NCI-H1092 (cell line): ENCODE data around the gene CCDC40.
"Not testable (repeated sequence)": the region's sequence is repeated elsewhere in the genome, so short reads cannot be mapped to it uniquely, and the experiment has no call there.

Experiments
- DNase-seq: peaks from one replicate; lab custom pipeline; 2025; lab: John Stamatoyannopoulos, UW

CCDC40 gene

DNA sequence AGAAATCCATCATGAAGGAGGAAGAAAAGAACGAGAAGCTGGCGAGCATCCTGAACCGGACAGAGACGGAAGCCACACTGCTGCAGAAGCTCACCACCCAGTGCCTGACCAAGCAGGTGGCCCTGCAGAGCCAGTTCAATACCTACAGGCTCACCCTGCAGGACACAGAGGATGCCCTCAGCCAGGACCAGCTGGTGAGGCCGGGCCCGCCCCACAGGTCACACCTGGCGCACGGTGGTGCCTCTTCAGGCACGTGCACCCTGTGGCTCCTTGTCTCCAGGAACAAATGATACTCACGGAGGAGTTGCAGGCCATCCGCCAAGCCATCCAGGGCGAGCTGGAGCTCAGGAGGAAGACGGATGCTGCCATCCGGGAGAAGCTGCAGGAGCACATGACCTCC, 45.2 kb downstream of the CCDC40 start:
- no peak for DNase-seq

DNA sequence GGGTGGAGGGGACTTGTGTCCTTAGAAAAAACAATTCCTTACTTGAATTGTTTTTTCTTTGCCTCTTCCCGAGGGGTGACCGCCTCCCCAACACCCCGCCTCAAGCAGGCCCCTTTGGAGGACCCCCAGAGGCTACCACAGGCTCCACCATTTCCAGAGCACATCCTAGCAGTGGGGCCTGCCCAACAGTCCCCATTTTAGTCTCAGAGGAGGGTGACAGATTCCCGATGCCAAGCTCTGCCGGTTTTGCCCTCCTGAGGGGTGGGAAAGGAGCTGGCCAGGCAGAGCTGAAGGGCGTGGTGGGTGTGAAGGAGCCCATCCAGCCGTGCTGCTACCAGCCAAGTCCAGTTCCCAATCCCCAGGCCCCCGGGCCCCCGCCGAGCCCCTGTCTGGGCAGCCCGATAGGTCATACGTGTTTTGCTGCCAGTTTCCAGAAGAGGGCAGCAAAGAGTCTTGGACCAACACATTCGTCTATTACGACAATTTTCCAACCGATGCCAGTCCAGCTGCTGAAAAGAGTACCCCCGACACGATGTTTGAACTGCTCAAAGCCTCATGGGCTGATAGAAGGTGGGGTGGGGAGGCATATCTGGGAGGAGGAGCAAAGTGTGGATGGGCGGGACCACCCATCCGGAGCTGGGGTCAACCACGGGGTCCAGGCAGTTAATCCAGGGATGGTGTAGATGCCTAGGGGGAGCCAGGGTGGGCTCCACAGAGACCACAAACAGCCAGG, 46.1 kb downstream of the CCDC40 start:
- peak; percentile 70 for DNase-seq

DNA sequence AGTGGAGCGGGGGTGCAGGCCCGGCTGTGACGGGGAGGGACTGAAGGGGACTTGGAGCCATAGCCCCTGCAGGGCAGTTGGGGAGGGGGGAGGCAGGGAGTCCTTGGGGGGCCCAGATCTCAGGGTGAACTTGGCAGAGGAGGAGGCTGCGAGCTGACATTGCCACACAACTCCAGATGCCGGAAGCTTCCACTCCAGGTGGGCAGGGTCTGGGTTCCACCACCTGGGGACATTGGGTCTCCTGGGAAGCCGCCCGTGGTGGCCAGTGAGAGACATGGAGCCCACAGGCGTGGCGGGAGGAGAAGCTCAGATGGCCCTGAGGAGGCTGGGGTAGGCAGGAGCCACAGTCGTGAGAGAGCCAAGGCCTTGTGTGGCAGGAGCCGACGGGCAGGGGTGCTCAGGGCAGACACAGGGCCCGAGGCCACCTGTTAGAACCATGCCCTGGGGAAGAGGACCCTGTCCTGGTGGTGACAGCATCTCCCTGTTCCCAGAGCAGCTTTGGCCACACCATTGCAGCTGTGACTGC, 46.8 kb downstream of the CCDC40 start:
- no peak for DNase-seq

DNA sequence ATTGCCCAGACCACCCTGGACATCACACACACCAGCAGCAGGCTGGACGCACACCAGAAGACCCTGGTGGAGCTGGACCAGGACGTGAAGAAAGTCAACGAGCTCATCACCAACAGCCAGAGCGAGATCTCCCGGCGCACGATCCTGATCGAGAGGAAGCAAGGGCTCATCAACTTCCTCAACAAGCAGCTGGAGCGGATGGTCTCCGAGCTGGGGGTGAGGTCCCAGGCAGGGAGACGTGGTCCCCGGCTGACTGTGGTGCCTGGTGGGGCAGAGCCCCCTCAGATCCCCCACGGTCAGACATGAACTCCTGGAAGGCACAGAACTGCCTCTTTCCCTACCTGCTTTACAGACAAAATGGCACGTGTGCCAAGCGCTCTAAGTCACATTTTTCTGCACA, 48.3 kb downstream of the CCDC40 start:
- DNase-seq = no peak

DNA sequence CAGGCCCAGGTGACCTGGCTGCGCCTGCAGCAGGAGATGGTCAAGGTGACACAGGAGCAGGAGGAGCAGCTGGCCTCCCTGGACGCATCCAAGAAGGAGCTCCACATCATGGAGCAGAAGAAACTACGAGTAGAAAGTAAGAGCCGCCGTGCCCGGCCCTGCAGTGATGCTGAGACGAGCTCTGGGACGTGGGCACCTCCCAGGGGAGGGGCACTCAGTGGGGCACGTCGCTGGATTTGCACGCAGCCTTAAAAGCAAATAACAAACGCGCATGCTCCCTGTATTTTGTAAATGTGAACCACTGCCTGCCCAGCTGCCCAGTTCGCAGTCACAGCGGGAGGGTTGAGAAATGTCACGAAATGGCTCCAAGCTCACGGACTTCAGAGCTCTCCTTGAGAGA, 49.6 kb downstream of the CCDC40 start:
- no peak for DNase-seq

DNA sequence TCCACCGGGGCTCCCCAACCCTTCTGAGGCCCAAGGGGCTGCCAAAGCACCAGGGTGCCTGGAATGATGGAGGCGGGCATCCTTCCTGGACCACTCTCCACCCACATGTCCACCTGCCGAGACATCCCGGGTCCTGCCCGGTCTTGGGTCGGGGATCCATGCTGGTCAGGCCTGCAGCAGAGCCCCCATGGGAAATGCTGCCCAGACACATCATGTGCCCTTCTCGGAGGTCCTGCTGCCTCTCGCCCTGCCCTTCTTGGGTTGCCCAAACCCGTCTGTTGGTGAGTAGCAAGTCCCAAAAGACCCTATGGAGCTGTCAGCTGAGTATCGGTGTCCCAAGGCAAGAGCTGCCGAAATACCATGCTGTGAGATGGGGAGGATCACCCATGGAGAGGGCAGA, 50.2 kb downstream of the CCDC40 start:
- DNase-seq = no peak

DNA sequence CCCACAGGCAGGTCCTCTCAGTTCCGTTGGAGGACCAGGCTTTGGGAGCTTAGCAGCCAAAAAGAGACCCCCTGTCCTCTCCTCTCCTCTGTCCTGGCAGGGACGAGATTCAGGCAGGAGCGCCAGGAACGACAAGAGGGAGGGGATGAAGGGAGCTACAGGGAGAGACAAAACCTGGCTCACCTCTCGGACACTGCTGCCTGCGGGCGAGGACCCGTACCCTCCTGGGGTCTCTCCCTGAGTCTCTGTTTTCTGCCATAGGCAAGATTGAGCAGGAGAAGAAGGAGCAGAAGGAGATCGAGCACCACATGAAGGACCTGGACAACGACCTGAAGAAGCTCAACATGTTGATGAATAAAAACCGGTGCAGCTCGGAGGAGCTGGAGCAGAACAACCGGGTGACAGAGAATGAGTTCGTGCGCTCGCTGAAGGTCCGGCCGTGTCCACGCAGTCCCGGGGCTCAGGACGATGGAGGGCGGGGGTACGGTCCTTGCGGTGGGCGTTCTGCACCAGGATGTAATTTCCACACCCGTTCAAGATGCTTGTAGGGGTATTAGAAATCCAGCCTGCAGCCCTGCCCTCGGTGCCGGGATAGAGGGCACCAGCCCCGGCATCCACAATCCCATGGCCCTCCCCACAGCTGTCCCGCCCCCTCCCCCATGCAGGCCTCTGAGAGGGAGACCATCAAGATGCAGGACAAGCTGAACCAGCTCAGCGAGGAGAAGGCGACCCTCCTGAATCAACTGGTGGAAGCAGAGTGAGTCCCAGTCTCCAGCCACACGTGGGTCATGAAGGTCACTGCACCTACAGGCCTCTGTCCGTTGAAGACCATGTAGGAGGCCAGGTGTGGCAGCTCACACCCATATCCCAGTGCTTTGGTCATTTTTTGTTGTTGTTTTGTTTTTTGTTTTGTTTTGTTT, 51.2 kb downstream of the CCDC40 start:
- DNase-seq = no peak

DNA sequence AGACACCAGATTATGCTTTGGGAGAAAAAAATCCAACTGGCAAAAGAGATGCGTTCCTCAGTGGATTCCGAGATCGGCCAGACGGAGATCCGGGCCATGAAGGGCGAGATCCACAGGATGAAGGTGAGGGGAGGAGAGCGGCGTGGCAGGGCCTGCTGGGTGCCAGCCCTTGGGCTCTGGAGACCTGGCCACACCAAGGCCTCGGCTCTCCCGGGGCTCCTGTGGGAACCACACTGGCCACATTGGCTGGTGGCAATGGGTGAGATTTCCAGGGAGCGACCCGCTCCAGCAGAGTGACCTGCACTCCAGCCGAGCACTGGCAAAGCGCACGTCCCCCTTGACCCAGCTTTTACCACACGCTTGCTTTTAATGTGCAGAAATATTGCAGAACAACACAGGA, 53.3 kb downstream of the CCDC40 start:
- no peak for DNase-seq

DNA sequence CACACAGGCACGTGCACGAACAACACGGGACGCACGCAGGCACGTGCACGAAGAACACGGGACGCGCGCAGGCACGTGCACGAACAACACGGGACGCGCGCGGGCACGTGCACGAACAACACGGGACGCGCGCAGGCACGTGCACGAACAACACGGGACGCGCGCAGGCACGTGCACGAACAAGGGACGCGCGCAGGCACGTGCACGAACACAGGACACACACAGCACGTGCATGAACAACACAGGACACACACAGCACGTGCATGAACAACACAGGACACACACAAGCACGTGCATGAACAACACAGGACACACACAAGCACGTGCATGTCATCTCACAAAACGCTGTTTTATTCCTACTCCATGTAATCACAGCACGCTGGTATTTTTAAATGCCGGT, 53.7 kb downstream of the CCDC40 start:
- not testable (repeated sequence) for DNase-seq

DNA sequence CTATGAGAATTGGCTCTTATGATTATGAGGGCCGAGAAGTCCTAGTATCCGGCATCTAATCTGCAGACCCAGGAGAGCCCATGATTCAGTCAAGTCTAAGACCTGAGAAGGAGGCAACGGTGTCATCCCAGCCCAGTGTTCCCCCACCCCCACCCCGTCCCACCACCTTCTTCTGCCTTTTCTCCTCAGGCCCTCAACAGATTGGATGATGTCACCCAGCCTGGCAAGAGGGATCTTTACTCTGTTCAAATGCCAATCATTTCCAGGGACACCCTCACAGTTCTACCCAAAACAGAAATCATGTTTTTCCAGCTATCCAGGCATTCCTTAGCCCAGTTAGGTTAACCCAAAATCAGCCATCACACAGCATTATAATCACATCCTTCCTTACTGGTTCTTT, 54.9 kb downstream of the CCDC40 start:
- no peak for DNase-seq

DNA sequence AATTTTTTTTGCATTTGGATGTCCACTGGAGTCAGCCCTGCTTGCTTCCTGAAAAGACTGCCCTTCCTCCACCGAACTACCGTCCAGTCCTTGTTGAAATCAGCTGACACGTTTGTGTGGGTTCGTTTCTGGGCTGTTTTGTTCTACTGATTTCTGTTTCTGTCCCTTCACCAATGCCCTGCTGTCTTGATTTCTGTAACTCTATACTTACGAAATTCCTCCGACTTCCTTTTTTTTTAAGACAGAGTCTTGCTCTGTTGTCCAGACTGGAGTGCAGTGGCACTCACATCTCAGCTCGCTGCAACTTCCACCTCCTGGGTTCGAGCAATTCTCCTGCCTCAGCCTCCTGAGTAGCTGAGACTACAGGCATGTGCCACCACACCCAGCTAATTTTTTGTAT, 56.5 kb downstream of the CCDC40 start:
- DNase-seq = no peak

DNA sequence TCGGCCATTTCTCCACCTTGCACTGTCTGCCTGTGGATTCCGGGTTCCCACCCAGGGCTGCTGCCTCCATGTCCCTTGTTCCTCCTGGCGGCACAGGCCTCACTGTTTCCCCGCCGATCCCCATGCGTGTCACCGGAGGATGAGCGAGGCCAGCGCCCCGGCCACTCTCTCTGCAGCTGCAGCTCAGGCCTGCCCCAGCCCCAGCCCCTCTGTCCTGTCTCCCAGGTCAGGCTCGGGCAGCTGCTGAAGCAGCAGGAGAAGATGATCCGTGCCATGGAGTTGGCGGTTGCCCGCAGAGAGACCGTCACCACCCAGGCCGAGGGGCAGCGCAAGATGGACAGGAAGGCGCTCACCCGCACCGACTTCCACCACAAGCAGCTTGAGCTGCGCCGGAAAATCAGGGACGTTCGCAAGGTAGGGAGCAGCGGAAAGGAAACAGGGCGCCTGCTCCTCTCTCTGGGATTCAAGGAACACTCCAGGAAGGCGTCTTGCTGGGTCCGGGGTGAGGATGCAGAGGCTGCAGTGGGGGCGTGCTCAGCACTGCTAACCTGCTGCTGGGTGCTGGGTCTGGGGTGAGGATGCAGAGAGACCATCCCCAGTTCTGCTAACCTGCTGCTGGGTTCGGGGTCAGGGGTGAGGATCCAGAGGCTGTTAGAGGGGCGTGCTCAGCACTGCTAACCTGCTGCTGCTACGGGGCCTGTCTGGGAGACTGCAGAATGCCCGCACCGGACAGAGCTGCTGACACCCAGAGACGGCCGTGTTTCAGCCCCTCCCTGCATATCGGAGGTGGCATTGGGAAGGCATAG, 58.8 kb downstream of the CCDC40 start:
- DNase-seq = no peak

DNA sequence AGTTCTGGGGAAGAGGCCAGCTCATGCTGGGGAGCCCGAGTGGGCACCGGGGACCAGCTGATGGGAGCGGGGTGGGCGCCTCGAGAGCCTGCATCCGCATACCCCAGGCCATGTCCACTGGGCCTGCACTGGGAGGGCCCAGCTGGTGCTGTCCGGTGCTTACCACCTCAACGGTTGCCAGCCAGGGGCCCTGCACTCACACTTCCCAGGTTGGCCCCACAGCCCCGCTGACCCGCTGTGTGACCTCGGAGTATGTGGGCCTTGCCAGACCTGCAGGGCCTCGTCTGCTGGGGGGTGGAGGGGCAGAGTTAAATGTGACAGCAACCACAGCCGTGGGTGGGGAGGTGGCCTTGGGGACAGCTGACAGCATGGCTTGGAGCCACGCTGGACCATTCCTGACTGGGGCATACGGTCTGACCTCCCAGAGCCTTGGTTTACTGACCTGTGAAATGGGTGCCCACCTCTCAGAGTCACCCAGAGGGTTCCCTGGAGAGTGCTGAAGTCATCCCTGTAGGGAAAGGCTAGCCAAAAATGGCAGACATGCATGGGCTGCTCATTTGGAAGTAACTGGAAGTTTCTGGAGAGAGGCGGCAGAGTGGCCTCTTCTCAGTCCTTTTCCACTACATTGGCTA, 59.5 kb downstream of the CCDC40 start:
- DNase-seq = no peak

DNA sequence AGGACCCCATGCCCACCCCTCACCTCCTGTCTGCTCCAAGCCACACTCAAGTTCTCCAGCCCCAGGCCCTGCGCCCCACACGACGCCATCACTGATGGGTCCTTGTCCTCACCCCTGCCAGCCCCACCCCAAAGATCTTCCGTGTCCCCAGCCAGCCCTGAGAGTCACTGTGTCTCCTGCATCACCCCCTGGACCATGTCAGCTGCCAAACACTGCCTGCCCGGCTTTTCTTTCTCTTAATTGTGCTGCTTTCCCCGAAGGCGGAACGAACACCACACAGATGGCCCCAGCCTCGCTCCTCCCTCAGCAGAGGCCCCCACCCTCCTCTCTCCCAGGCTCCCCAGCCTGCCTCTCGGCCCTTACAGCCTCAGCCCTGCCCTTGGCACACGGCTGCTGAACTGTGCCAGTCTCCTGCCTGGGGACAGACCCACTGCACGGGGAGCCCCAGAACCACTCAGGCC, 60.1 kb downstream of the CCDC40 start:
- no peak for DNase-seq

DNA sequence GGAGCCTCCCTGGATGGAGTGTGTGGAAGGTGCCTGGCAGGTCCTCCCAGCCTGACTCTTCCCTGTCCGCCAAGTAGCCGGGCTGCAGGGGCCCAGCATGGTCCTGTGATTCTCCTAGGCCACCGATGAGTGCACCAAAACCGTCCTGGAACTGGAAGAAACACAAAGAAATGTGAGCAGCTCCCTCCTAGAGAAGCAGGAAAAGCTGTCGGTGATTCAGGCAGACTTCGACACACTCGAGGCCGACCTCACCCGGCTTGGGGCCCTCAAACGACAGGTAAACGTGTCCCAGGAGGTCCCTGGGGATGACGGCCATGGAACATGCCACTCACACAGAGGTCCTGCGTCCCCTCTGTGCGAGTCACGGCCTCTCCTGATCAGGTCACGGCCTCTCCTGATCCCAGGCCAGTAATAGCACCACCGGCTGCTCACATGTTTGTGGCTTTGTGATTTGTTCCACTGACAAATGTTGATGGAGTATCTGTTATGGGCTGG, 60.7 kb downstream of the CCDC40 start:
- no peak for DNase-seq

DNA sequence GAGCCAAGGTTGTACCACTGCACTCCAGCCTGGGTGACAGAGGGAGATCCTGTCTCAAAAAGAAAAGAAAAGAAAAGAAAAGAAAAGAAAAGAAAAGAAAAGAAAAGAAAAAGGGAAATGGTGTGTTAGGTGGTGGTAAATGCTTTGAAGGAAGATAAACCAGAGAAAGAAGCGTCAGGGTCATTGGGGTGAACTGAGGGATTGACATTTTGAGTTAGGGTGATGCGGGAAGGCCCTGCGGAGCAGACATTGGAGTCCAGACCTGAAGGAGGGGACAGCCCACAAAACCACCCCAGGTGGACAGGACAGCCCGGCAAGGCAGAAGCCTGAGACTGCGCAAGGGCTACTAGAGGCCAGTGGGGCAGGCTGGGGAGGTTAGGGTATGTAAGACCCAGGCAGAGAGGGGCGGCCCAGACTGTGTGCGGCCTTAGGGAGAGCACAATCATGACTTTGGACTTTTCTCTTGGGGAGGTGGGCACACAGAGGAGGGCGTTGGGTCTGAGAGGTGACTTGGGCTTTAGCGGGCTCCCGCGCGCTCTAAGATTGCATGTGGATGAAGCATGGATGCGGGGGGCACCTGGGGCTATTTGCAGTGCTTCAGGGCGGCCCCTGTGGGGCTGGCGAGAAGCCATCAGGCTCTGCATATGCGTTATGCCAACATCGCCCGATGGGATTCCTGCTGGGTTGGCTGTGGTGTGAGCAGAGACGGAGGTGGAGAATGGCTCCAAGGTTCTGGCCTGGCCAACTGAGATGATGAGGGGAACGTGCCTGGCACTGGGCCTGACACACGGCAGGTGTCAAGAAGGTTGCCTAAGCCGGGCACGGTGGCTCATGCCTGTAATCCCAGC, 61.6 kb downstream of the CCDC40 start:
- DNase-seq = no peak

DNA sequence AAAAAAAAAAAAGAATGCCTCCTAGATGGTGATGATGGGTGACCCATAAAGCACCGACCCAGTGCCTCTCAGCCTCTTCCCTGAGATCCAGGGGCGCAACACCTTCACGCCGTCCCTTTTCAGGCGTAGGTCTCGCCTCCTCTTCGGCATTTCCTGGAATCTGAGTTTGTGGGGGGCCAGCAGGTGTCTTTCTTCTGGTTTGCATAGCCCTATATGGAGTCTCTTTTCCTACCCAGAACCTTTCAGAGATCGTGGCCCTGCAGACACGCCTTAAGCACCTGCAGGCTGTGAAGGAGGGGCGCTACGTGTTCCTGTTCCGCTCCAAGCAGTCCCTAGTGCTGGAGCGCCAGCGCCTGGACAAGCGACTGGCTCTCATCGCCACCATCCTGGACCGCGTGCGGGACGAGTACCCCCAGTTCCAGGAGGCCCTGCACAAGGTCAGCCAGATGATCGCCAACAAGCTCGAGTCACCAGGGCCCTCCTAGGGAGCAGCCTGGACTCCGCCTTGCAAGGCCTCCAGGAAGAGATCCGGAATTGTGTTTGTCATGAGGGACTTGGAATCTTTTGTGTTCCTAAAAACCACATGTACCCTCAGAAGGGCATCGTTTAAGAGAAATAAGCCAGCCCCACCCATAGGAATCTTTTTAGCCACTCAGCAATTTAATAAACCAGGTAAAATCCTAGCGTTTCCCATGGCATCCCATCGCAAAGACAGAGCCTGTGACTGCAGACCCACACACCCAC, 63.0 kb downstream of the CCDC40 start:
- no peak for DNase-seq

DNA sequence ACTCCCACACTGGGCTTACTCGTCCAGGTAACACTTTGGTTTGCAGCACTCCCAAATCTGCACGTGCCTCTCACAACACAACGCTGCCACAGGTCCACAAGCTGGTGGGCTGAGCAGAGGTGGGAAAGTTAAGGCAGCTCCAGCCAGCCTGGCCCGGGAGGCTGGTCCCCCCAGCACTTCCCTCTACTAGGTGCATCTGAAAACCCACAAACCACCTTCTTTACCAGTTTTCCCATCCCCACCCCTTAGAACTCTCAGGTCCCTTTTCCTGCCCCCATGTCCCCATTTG, 63.5 kb downstream of the CCDC40 start:
- DNase-seq = no peak

DNA sequence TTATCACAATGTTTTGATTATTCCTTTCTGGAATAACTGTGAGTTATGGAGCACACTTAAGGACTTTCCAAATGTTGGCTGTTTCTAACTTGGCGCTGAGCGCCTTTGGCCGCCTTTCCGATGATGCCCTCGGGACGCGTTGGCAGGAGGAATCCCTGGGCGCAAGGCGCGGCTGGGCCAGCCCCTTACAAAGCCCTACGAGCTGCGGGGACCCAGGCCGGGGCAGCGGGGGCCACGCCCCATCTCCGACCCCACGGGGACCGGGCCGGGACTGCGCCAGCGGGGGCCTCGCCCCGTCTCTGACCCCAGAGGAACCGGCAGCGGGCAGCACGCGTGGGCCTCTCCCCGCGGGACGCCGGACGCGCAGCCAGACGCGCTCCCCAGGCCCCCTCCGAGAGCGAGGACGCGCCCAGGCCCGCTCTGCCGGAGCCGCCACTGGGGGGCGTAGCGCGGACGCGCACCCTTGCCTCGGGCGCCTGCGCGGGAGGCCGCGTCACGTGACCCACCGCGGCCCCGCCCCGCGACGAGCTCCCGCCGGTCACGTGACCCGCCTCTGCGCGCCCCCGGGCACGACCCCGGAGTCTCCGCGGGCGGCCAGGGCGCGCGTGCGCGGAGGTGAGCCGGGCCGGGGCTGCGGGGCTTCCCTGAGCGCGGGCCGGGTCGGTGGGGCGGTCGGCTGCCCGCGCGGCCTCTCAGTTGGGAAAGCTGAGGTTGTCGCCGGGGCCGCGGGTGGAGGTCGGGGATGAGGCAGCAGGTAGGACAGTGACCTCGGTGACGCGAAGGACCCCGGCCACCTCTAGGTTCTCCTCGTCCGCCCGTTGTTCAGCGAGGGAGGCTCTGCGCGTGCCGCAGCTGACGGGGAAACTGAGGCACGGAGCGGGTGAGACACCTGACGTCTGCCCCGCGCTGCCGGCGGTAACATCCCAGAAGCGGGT, 64.8 kb downstream of the CCDC40 start, which contains the start of gene GAA:
Gene GAA, plus strand, starts transcription at position 571 of the 935 bp plus-strand sequence. CDS start 3,006 bp downstream, outside the sequence.
- peak; percentile 83 for DNase-seq
